HPDE6-E6E7 (cell line): Measurements from ENCODE around the gene FBXL16.
A peak's percentile ranks its signal among the peaks of the same experiment; 100 is the strongest.
"Not testable (repeated sequence)": the region's sequence is repeated elsewhere in the genome, so short reads cannot be mapped to it uniquely, and the experiment has no call there.

ENCODE experiments used
- DNase-seq: peaks from one replicate; pipeline ENCODE4 v3.0.0; 2011; ENCODE audit warnings: missing footprints; ENCODE audit errors: extremely low spot score

FBXL16 gene

DNA sequence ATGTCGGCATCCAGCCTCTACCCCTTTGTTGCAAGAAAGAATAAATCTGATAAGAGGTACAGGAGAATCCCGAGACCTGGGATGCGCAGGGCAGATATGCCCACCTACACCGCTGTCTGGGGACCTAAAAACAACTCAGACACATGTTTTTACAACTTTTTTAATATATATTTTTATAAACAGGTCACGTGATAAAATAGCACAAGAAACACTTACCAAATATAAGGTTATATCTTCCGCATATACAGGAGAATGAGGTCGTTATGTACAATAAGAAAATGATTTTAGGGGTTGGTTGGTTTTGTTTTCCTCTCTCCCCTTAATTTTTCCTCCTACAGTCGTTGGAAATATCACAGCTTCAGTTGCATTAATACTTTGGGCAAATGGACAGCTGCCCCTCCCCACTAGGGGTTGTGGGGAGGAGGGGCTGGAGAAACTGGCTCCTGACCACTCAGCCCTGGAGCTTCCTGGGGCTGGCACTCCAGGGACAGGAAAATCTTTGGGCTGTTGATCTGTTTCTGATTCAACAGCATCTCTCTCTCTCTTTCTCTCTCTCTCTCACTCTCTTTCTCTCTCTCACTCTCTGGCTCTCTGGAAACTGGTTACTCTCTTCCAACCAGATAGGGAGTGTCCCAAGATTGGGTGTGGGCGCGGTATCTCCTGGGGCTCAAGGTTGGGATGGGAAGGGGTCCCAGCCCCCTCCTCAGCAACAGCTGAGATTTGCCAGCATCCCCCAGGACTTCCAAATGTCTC lies 13.1 kb downstream of the FBXL16 start:
- DNase-seq = no peak

GRCh38 chr16:691242-691641 lies 14.4 kb downstream of the FBXL16 start:
- DNase-seq = not testable (repeated sequence)

GRCh38 chr16:689175-689897 lies 16.3 kb downstream of the FBXL16 start:
- no peak for DNase-seq

DNA sequence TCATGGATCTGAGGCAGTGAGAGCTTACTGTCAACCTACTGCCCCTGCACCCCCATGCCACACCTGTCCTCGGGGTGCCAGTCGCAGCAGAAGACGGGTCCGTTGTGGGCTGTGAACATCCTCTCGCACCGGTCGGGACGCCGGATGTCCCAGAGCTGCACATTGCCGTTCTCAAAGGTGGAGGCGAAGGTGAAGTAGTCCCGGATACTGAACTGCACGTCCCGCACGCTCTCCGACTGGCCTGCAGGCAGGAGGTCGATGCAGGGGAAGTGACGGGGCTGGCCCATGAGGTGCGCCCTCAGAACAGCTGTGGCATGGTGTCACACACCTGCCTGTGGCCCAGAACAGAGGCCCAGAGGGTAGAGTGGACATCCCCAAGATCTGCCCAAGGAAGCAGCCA lies 18.1 kb downstream of the FBXL16 start:
- DNase-seq = no peak

GRCh38 chr16:686459-687260 lies 18.9 kb downstream of the FBXL16 start:
- no peak for DNase-seq

DNA sequence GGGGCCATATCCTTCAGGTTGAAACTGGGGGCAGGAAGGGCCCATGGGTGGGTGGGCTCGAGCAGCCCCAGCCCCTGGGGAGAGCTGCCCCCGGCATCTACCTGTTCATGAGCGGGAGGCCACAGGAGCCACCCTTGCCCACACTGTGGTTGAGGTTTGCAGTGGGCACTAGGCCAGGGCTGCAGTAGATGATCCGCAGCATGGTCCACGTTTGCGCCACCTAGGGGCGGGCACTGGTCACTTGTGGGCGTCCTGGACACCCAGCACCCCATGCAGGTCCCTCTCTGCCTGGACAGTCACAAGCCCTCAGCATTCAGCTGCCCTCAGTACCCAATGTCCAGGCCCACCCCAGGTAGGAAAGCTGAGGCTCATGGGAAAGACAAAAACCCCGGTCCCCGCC lies 19.6 kb downstream of the FBXL16 start:
- DNase-seq = no peak

DNA sequence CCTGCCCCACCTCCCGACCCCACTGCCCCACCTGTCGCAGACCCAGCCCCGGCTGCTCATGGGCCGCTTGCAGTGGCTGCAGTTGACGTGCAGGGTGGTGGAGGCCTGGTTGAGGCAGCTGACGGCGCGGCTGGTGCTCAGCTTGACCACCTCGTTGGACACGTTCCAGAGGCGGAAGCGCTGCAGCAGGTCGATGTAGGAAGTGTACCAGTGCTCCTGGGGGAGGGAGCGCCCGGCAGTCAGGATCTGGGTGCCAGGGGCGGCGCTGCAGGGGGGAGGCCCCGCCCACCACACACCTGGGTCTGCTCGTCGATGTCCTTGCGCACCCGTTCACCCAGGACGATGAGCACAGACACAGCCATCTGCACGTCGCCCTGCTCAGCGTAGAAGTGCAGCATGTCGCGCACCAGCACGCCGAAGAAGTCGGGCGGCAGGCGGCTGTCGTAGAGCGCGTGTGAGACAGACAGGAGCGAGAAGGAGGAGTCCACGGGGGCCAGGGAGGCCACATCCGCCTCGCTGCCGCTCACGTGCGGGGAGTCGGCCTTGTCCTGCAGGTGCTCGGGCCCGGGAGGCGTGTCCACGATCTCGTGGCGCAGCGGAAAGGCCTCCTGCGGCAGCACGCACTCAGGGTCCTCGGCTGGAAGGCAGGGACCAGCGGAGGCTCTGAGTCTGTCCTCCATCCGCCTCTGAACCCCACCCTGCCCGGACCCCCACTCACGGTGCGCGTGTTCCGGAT lies 20.5 kb downstream of the FBXL16 start:
- no peak for DNase-seq

- peak; percentile 92 for DNase-seq
Measured at GRCh38 chr16:684071-684794, 21.4 kb downstream of the FBXL16 start, which contains the start of gene JMJD8. Gene JMJD8, minus strand, starts transcription at chr16:684334. Its CDS starts 15 bp downstream, at chr16:684319.

GRCh38 chr16:683396-684070 lies 22.1 kb downstream of the FBXL16 start:
- no peak for DNase-seq

GRCh38 chr16:682493-683395 lies 22.9 kb downstream of the FBXL16 start:
- DNase-seq = no peak

GRCh38 chr16:681746-682427 lies 23.7 kb downstream of the FBXL16 start:
- DNase-seq = no peak

- DNase-seq = no peak
Measured at GRCh38 chr16:680967-681745, 24.4 kb downstream of the FBXL16 start.

DNA sequence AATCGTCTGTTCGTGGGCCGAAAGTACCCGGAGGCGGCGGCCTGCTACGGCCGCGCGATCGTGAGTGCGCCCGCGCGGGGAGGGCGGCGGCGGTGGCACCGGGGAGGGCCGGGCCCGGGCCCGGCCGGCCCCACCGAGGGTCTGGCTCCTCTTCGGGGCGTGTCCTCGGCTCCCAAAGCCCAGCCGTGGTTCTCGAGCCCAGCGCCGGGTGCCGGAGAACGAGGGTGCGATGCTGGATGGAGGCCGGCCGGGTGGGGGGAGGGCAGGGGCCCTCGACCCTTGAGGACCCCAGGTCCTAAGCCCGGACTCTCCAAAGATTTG lies 25.0 kb downstream of the FBXL16 start:
- no peak for DNase-seq

DNA sequence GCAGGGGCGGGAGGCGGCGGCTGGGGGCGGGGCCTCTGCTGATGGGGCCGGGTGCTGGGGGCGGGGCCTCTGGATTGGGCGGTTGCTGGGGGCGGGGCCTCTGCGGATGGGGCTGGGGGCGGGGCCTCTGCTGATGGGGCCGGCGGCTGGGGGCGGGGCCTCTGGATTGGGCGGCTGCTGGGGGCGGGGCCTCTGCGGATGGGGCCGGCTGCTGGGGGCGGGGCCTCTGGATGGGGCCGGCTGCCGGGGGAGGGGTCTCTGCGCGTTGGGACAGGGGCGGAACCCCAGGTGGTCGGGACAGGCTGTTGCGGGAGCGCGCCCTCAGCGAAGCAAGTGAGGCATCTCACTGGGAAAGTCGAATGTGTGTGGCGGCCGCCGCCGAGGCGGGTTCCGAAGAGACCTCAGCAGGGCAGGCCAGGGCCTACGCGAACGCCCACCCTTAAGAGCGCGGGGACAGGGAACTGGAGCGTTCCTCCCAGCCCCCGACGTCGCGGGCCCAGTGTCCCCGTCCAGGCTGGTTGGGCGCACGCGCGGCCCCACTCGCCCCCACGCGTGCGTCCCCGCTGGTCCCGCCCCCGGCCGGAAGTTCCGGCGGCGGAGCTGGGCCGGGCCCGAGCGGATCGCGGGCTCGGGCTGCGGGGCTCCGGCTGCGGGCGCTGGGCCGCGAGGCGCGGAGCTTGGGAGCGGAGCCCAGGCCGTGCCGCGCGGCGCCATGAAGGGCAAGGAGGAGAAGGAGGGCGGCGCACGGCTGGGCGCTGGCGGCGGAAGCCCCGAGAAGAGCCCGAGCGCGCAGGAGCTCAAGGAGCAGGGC lies 25.6 kb downstream of the FBXL16 start, which contains the start of gene STUB1:
TSS of gene STUB1 (plus strand) at position 597 of the 811 bp plus-strand sequence. CDS start at position 713, 116 bp downstream.
- DNase-seq = peak; percentile 76

DNA sequence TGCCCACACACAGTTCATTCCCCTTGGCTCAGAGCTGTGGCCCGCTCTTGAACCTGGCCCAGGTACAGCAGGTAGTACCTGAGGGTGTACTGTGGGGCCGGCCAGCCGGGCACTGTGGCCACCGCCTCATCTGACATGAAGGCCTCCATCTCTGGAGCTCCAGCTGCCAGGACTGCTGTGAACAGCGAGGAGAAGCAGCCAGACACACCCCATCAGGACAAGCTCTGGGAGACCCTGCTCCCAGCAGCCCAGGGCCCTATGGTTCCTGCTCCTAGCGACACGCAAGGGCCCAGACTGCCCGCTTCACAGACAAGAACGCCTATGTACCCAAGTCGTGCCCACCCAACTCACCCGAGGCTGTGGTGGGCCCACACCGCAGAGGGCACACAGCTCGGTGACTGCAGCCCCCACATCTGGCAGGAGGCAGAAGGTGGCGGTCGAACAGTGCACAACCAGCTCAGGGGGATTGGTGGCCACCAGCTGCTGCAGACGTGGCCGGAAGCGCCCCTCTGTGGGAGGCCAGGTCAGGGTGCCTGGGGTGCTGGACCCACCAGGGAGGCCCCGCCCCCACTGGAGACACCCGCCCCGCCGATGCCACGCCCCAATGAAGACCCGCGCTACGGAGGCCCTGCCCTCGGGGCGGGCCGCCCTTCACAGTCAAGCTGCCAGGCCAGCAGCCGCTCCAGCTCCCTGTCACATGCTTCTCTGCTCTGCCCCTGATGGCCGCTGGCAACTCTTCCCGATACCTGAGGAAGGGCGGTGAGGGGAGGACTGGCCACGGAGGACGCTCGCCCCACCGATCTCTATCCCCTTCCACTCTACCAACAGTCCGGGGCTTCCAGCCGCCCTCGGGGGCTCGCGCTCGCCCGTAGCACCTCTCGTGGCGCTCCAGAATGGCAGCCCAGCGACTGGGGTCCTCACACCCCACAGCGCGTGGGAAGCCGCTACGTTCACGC lies 26.5 kb downstream of the FBXL16 start:
- DNase-seq = no peak
